D721Med (cell line): ENCODE measurements around the gene PRKG1.
"Not testable (repeated sequence)": the region's sequence is repeated elsewhere in the genome, so short reads cannot be mapped to it uniquely, and the experiment has no call there.

ENCODE experiments used
- DNase-seq: peaks from one replicate; pipeline ENCODE4 v3.0.0; 2011; ENCODE audit warnings: low spot score; ENCODE audit not compliant: insufficient read length
- FAIRE-seq: peaks from 2 replicates; lab custom pipeline; 2011; peaks lifted over from hg19 to GRCh38; lab: Jason Lieb, UNC
- CTCF ChIP-seq: IDR thresholded peaks from 2 replicates; pipeline ENCODE4 v1.5.1; 2012; ENCODE audit warnings: mild to moderate bottlenecking, control low read depth; ENCODE audit not compliant: insufficient read depth; ENCODE audit errors: missing control alignments

PRKG1 gene

GRCh38 chr10:51382181-51382580 is 307.9 kb downstream of the PRKG1 start:
- FAIRE-seq (no peak), DNase-seq (no peak)
- TF ChIP-seq CTCF: no peak

- no peak for FAIRE-seq
- no peak for TF ChIP-seq CTCF
- no peak for DNase-seq
These were observed 310.7 kb downstream of the PRKG1 start for GRCh38 chr10:51384971-51385370.

GRCh38 chr10:51386248-51386885 is 312.1 kb downstream of the PRKG1 start:
- FAIRE-seq: no peak
- DNase-seq: no peak
- no peak for TF ChIP-seq CTCF

GRCh38 chr10:51389415-51390321 is 315.4 kb downstream of the PRKG1 start:
- FAIRE-seq (no peak), DNase-seq (no peak)
- TF ChIP-seq CTCF: peak; percentile 75

GRCh38 chr10:51393006-51393405 is 318.7 kb downstream of the PRKG1 start:
- FAIRE-seq, DNase-seq: not testable (repeated sequence)

GRCh38 chr10:51394039-51394438 is 319.8 kb downstream of the PRKG1 start:
- no peak for TF ChIP-seq CTCF
- no peak for DNase-seq
- no peak for FAIRE-seq

GRCh38 chr10:51397244-51397643 is 323.0 kb downstream of the PRKG1 start:
- no peak for DNase-seq
- FAIRE-seq: no peak
- no peak for TF ChIP-seq CTCF
